NCI-H2107 treated with DMSO at 0.1 percent for 48 hours (cell line): ENCODE measurements around the gene RBM26.

Source experiments
- DNase-seq: peaks from one replicate; lab custom pipeline; 2025; ENCODE audit not compliant: unreplicated experiment; lab: John Stamatoyannopoulos, UW

RBM26 gene

GRCh38 chr13:79423801-79424642 is 18.0 kb upstream of the RBM26 start:
- DNase-seq = peak; percentile 33

DNA sequence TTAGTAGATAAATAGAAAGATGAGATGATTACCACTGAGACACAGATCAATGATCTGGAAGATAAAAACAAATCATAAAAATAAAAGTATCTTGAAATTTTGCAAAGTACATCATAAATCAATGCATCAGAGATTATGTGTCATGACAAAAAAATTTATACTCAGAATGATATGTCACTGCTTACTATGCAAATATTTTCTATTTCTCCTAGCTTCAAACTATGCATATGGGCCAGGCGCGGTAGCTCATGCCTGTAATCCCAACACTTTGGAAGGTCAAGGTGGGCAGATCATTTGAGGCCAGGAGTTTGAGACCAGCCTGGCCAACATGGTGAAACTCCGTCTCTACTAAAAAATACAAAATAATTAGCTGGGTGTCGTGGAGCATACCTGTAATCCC is 17.3 kb upstream of the RBM26 start:
- DNase-seq = no peak

- no peak for DNase-seq
Measured at GRCh38 chr13:79419365-79419764, 13.3 kb upstream of the RBM26 start.

DNA sequence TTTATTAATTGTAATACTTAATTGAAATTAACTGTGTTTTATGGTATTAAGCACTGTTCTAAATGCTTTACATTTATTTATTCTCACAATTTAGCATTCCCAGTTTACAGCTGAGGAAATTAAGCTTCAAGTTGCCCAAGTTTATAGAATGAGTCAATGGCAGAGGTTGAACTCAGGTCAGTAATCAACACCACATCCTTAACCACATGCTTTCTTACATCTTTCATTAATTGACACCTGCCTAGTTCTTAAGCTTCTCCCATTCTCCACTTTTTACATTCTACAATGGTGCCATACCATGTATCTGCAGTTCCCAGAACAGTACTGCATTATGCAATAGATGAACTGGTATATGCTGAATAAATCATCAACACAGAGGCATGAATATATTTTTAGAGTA is 11.7 kb upstream of the RBM26 start:
- DNase-seq = no peak

GRCh38 chr13:79413521-79413920 is 7.5 kb upstream of the RBM26 start:
- DNase-seq = no peak

- no peak for DNase-seq
Measured at GRCh38 chr13:79409828-79410227, 3.8 kb upstream of the RBM26 start.

DNA sequence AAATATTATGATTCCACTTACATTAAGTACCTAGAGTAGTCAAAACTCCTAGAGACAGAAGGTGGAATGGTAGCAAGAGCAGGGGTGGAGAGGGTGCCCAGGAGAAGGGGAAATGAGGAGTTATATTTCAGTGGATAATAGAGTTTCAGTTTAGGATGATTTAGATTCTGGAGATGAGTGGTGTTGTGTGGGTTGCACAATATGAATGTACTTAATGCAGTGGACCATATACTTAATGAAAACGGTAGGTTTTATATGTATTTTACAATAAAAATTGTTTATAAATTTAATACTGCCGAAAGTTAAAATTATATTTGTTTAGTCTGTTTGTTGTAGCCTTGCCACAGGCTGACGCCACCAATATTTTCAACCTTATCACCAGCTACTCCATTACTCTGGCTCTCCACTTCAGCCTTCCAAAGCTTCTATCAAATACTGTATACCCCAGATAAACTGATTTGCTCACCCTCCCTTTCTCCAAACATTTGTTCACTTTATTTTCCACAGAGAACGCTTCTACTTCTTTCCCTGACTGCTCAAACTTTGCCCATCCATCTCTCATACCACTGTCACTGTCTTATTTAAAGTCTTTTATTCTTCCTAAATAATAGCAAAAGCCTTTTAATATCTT is 1.4 kb upstream of the RBM26 start:
- peak; percentile 33 for DNase-seq

GRCh38 chr13:79406597-79406908 is 498 bp upstream of the RBM26 start:
- DNase-seq = peak; percentile 56

DNA sequence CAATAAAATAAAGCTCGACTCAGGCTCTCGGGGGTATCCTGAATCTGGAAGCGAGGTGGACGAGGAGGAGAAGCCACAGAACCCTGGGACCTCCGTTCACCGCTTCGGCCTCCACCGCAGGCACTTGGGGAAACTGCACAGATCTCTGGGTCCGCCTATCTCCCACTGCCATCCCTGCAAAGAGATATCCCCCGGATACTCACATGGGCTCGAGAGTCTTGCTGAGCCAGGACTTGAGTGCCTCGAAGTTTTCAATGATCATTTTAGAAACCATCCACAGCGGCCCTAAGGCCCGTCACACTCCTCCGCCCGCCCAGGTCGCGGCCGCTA is 589 bp downstream of the RBM26 start:
- DNase-seq = no peak

- no peak for DNase-seq
Measured at GRCh38 chr13:79404985-79405384, 1.1 kb downstream of the RBM26 start.

- no peak for DNase-seq
Measured at GRCh38 chr13:79404361-79404760, 1.7 kb downstream of the RBM26 start.

DNA sequence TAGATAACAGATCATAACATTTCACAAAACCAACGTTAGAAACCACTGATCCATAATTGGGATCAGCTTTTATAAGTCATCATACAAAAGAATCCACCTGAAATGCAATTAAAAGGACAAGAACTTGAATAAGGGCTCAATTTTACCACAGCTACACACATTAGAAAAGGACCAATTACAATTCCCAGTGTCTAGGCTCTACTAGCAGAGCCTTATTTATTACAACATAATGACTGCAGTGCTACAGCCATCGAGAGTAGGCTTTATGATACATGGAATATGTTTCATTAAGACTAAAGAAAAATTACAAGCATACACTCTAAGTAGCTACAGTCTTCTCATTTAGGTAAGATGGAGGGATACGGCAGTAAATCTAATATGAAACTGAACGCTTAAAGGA is 2.9 kb downstream of the RBM26 start:
- DNase-seq = no peak

- no peak for DNase-seq
Measured at GRCh38 chr13:79402679-79403078, 3.4 kb downstream of the RBM26 start.

DNA sequence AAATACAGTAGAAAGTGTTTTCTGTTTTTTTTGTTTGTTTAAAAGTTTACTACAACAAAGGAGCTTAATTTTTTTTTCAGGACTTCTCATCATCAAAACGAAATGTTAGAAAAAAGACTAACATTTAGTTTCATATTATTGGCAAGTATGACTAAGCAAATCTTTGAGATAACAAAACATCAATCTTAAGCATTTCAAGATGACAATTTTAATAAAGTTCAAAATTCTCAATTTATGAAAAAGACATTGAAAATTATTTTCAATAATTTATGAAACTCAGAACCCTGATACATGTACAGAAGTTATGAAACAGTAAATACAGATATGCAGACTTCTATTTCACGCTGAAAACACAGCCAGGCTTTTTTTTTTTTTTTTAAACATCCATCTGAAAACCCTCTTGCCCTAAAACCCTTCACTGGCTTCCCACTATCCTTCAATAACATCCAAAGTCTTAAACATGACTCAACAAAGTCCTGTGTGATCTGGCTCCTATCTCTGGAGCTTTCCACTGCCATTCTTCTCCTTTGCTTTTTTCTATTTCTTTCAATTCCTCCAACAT is 3.9 kb downstream of the RBM26 start:
- no peak for DNase-seq

DNA sequence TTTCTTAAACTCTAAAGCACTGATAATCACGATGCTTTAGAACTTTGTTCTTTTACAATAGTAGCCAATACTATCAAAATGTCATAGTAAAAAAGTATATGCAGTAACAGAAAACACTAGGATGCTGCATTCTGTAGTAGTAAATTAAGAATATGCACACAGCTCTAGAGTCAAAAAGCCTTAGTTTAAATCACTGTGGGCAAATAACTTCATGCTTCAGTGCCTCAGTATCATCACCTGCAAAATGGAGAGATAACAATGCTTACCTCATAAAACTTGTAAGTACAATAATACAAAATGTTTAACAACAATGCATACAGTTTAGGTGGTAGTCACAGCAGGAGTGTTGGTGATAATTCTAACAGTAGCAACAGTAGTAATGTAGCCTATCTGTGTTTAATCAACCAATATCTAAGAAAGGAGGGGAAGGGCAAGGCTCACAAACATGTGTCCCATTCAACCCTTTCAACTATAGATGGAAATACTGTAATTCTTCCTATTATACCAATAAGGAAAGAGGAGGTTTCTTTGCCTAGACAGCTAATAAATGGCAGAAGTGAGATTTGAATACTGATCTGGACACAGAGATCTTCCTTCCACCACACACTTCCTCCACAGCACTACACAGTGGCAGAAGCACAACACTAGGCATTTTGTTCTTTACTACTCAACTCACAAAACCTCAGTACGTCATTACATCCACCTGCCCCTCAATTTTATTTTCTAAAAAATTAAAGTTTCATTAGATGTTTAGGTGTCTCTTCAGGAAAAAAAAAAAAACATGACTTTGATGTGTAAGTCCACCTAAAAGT is 4.6 kb downstream of the RBM26 start:
- no peak for DNase-seq

DNA sequence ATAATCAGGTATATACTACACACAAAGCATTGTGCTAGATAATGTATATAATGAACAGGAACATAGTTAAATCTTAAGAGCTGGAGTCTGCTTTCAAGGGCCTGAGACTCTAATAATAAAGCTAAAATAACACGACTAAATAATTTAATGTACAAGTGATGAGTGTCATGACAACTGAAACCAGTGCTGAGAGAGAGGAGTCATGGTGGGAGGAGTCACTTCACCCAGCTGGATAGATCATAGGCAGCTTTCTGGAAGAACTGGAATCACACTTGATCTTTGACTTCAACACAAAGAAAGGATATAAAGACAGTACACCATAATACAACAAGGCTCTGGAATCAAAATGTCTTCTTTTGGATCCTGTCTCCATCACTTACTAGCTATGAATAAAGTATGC is 7.1 kb downstream of the RBM26 start:
- no peak for DNase-seq

GRCh38 chr13:79398127-79398526 is 7.9 kb downstream of the RBM26 start:
- no peak for DNase-seq

DNA sequence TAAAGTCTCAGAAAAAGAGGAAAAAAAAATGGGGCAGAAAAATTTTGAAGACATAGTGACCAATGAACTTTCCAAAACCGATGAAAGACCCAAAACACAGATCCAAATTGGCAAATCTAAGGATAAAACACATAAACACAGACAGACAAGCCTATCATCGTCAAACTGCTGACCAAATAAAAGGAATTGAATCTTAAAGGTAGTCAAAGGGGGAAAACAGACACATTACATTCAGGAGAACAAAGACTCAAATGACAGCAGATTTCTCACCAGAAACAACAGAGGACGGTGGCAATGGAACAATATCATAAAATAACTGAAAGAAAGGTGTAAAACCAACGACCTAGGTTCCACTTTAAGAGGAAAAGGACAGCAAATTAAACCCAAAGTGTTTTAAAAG is 10.2 kb downstream of the RBM26 start:
- no peak for DNase-seq

GRCh38 chr13:79393564-79394249 is 12.3 kb downstream of the RBM26 start:
- DNase-seq = peak; percentile 91

GRCh38 chr13:79392882-79393563 is 13.0 kb downstream of the RBM26 start:
- DNase-seq = no peak

DNA sequence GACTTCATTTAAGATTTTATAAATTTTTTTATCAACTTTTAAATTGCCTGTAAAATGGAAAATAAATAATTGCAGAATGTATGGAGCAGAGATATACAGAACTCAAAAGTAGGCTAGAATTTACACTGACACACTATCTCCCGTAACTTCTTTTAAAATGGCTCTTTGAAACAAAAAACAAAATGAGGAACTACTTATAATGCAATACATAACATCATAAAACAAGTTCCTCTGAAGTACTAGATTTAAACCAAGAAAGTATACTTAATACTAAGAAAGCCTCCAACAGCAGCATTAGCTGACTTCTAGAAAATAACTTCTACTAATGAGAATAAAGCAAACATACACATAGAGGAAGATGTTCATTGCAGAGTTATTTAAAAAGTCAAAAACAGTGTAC is 17.0 kb downstream of the RBM26 start:
- DNase-seq = no peak
